ENCODE data around the gene AOPEP.

GRCh38 chr9:95079461-95079860 is 353.0 kb downstream of the AOPEP start:
- TF ChIP-seq CTCF (IDR thresholded peaks at IDR 0.05) (no peak), POLR2A (IDR thresholded peaks at IDR 0.05) (no peak)

Measured in testis (tissue), 2 donors.